Natural killer cell (primary cell): Measurements from ENCODE around the gene GNS. TPM values are rescaled to one million over a fixed set of nuclear protein-coding genes. Genes with fewer than 3 reads are reported as not detected.
"Not testable (repeated sequence)": the region's sequence is repeated elsewhere in the genome, so short reads cannot be mapped to it uniquely, and the experiment has no call there.

Experiments used
- ATAC-seq, 3 donors: fragments of 150-1000 bp in 2 of 3; fragments of 200-7000 bp in 1 of 3; cut with Tn5 transposase; 1 replicate in 1 of 3; 2 replicates in 2 of 3; pipeline ENCODE4 v1.10.0; 2021; ENCODE audit warnings: mild to moderate bottlenecking in 2 of 3, moderate library complexity in 2 of 3
- DNase-seq, 2 donors: peaks; one replicate each; pipeline versions ENCODE4 v3.0.0 to v3.0.0-alpha.2; 2013 to 2021; ENCODE audit warnings: mixed read lengths in 1 of 2
- H3K27ac ChIP-seq: one replicate; pipeline ENCODE4 v1.5.1; 2013; ENCODE audit warnings: mild to moderate bottlenecking, low read length
- H3K27me3 ChIP-seq: one replicate; pipeline ENCODE4 v1.6.1; 2013; ENCODE audit warnings: low read length; ENCODE audit not compliant: control insufficient read depth, insufficient read depth
- H3K36me3 ChIP-seq: one replicate; pipeline ENCODE4 v1.6.1; 2013; ENCODE audit warnings: low read length; ENCODE audit not compliant: control insufficient read depth, insufficient read depth
- H3K4me1 ChIP-seq: one replicate; pipeline ENCODE4 v1.6.1; 2013; ENCODE audit warnings: low read length; ENCODE audit not compliant: control insufficient read depth, insufficient read depth
- H3K4me3 ChIP-seq: one replicate; pipeline ENCODE4 v1.5.1; 2013; ENCODE audit warnings: low read length
- H3K9me3 ChIP-seq: one replicate; pipeline ENCODE4 v1.6.1; 2013; ENCODE audit warnings: low read length; ENCODE audit not compliant: control insufficient read depth, insufficient read depth
- H3K27ac Mint-ChIP-seq, 2 donors: one replicate each; pipeline ENCODE4 v1.8.0; 2022; ENCODE audit warnings: mild to moderate bottlenecking in 2 of 2, mixed read lengths in 2 of 2, moderate library complexity in 1 of 2
- H3K27me3 Mint-ChIP-seq, 2 donors: one replicate each; pipeline ENCODE4 v1.8.0; 2022; ENCODE audit warnings: low read depth in 2 of 2, mixed read lengths in 2 of 2
- H3K36me3 Mint-ChIP-seq: one replicate; pipeline ENCODE4 v1.8.0; 2022; ENCODE audit warnings: mixed read lengths
- H3K4me1 Mint-ChIP-seq, 2 donors: one replicate each; pipeline ENCODE4 v1.8.0; 2022; ENCODE audit warnings: mixed read lengths in 2 of 2
- H3K4me3 Mint-ChIP-seq: one replicate; pipeline ENCODE4 v1.8.0; 2022; ENCODE audit warnings: mild to moderate bottlenecking, moderate library complexity, mixed read lengths
- H3K9me3 Mint-ChIP-seq, 2 donors: one replicate each; pipeline ENCODE4 v1.8.0; 2022; ENCODE audit warnings: mixed read lengths in 2 of 2
- WGBS: methylation state at CpG from one replicate; pipeline ENCODE4 v1.1.7; 2013; ENCODE audit warnings: missing lambda C conversion rate; ENCODE audit not compliant: insufficient coverage; 5-methylcytosine and 5-hydroxymethylcytosine counted together
- intact Hi-C: fragments of 100-400 bp; cut with micrococcal nuclease; formaldehyde crosslinking; loops from one replicate; pipeline ENCODE4 v1.14.2; 2022
- total RNA-seq, 4 donors: library from RNA; stranded (reverse); fragments of 120-200 nt in 1 of 4; gene quantifications; one replicate each; pipeline versions ENCODE4 v1.2.3 to v1.2.4, GENCODE V29; 2013 to 2022
- TF ChIP-seq, protein P1 (sequence below): fragments of 200-600 bp; IDR thresholded peaks from one replicate; pipeline ENCODE4 v1.8.0; 2022; ENCODE audit warnings: antibody characterized with exemption

Gene GNS
- total RNA-seq, 3 donors from 2014 or later (not counting 1 experiment from before 2014, with no cell fraction given), result 51.9 to 73.9 (median 59.7) TPM

DNA sequence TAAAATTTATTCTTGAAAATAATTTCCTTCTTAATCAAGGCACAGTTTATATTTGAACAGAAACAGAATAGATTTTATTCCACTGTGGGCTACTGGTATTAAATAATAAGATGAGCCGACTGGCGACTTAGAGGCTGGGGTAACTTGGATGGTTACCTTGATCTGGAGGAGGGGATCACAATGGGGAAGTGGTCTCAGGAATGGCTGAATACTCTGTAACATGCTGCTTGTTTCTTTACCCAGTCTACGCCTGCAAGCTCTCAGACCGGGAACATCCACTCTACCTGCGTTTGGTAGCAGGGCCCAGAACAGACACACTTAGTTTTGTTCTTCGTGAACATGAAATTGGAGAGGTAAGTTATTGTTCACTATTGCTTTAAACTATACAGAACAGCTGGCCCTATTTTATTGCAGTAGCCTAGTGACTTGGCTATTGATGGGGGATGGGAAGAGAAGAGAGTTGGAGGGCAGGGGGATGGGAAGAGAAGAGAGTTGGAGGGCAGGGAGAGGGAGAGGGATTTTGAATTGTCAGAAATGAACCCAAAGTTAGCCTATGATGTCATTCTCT is 67.9 kb downstream of the GNS start:
- Mint-ChIP-seq H3K27ac (peak overlapping the region; percentile 41 to 61), H3K4me1 (peaks cover 48 to 56% of the 10 kb centered on the region in 2 donors), H3K4me3 (no peak overlapping the region), H3K27me3 (no peaks in the 10 kb centered on the region), H3K36me3 (peaks cover 7% of the 10 kb centered on the region), H3K9me3 (no peaks in the 10 kb centered on the region)
- Histone ChIP-seq H3K4me1 (peaks cover 32% of the 10 kb centered on the region), H3K27ac (no peak overlapping the region), H3K9me3 (no peaks in the 10 kb centered on the region), H3K36me3 (peaks cover 80% of the 10 kb centered on the region), H3K4me3 (no peak overlapping the region), H3K27me3 (no peaks in the 10 kb centered on the region)
- DNase-seq (no peak), ATAC-seq (no peak)
- TF ChIP-seq, protein P1, sequence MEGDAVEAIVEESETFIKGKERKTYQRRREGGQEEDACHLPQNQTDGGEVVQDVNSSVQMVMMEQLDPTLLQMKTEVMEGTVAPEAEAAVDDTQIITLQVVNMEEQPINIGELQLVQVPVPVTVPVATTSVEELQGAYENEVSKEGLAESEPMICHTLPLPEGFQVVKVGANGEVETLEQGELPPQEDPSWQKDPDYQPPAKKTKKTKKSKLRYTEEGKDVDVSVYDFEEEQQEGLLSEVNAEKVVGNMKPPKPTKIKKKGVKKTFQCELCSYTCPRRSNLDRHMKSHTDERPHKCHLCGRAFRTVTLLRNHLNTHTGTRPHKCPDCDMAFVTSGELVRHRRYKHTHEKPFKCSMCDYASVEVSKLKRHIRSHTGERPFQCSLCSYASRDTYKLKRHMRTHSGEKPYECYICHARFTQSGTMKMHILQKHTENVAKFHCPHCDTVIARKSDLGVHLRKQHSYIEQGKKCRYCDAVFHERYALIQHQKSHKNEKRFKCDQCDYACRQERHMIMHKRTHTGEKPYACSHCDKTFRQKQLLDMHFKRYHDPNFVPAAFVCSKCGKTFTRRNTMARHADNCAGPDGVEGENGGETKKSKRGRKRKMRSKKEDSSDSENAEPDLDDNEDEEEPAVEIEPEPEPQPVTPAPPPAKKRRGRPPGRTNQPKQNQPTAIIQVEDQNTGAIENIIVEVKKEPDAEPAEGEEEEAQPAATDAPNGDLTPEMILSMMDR, result no peak
- intact Hi-C loops, result no loop called here
- 92% methylated on average over 5 of the region's 6 CpGs for whole genome bisulfite sequencing

DNA sequence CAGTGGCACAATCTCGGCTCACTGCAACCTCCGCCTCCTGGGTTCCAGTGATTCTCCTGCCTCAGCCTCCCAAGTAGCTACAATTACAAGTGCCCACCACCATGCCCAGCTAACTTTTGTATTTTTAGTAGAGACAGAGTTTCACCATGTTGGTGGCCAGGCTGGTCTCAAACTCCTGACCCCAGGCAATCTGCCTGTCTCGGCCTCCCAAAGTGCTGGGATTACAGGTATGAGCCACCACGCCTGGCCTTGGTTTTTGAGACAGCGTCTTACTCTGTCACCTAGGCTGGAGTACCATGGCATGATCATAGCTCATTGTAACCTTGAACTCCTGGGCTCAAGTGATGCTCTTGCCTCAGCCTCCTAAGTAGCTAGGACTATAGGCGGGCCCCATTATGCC is 69.0 kb downstream of the GNS start:
- WGBS, result over 99% methylated on average over 6 of the region's 6 CpGs
- peaks cover 43 to 50% of the 10 kb centered on the region in 2 donors for H3K4me1 Mint-ChIP-seq

DNA sequence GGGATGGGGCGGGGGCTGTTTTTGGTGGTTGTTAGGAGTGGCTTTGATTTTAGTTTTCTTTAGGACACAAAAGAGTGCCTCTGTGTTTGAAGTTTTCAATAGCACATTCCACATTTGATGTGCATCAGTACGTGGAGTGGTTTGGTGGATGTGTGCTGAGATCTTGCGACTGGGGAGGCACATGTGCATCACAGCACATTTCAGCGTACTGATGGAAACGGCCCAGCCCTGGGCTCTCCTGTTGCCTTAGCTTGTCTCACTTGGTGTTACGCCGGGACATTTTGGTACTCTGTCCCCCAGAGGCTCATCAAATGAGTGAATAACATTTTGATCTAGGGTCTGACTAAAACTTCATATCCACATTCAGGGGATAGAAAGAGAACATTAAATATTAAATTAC is 70.5 kb downstream of the GNS start:
- Histone ChIP-seq H3K27ac (no peak overlapping the region), H3K4me3 (no peak overlapping the region), H3K36me3 (peaks cover 68% of the 10 kb centered on the region), H3K27me3 (no peaks in the 10 kb centered on the region), H3K9me3 (no peaks in the 10 kb centered on the region), H3K4me1 (peaks cover 41% of the 10 kb centered on the region)
- 82% methylated on average over 7 of the region's 7 CpGs for WGBS
- DNase-seq (peak in 1 of 2 donors; percentile 45), ATAC-seq (no peak)
- H3K27me3 Mint-ChIP-seq, result no peaks in the 10 kb centered on the region
- TF ChIP-seq, protein P1, result no peak
- H3K36me3 Mint-ChIP-seq, result no peaks in the 10 kb centered on the region
- H3K9me3 Mint-ChIP-seq, result peaks cover 0 to 2% of the 10 kb centered on the region in 2 donors
- H3K27ac Mint-ChIP-seq, result peak overlapping the region; percentile 76 to 79
- intact Hi-C loops, result no loop called here
- no peak overlapping the region for H3K4me3 Mint-ChIP-seq
- H3K4me1 Mint-ChIP-seq, result peaks cover 45 to 50% of the 10 kb centered on the region in 2 donors

More for the DNA sequence above, 69.0 kb downstream of the GNS start:
- H3K4me1 ChIP-seq, result peaks cover 34% of the 10 kb centered on the region
- H3K27ac Mint-ChIP-seq, result peak overlapping the region in 1 of 2 donors; percentile 79
- H3K36me3 ChIP-seq, result peaks cover 80% of the 10 kb centered on the region
- H3K4me3 ChIP-seq, H3K9me3 ChIP-seq, H3K27me3 ChIP-seq, H3K36me3 Mint-ChIP-seq, ATAC-seq, intact Hi-C loops, H3K27ac ChIP-seq, H3K27me3 Mint-ChIP-seq, H3K4me3 Mint-ChIP-seq, H3K9me3 Mint-ChIP-seq, DNase-seq: not testable (repeated sequence)

DNA sequence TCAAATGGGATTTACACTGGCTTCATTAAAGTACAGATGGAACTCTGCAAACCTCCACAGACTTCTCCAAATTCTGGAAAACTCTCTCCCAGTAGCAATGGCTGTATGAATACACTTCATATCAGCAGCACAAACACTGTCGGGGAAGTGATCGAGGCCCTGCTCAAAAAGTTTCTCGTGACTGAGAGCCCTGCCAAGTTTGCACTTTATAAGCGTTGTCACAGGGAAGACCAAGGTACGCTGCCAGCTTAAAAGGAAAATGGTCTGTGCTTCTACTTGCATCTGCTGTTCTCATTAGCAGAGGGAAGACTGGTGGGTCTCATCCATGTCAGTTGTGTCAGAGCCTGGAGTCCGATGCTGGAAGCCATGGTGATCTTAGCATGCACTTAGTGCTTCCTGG is 71.0 kb downstream of the GNS start:
- H3K36me3 Mint-ChIP-seq, result no peaks in the 10 kb centered on the region
- peaks cover 0 to 3% of the 10 kb centered on the region in 2 donors for H3K9me3 Mint-ChIP-seq
- H3K27me3 Mint-ChIP-seq, result no peaks in the 10 kb centered on the region
- TF ChIP-seq, protein P1, result no peak
- DNase-seq, result peak in 1 of 2 donors; percentile 48
- no peaks in the 10 kb centered on the region for H3K27me3 ChIP-seq
- H3K4me1 ChIP-seq, result peaks cover 41% of the 10 kb centered on the region
- no peak for ATAC-seq
- H3K27ac Mint-ChIP-seq, result peak overlapping the region; percentile 76 to 79
- peak overlapping the region; percentile 1 for H3K27ac ChIP-seq
- H3K9me3 ChIP-seq, result no peaks in the 10 kb centered on the region
- no peak overlapping the region for H3K4me3 Mint-ChIP-seq
- intact Hi-C loops, result no loop called here
- no peak overlapping the region for H3K4me3 ChIP-seq
- WGBS, result 91% methylated on average over 6 of the region's 6 CpGs
- H3K4me1 Mint-ChIP-seq, result peaks cover 47 to 53% of the 10 kb centered on the region in 2 donors
- peaks cover 63% of the 10 kb centered on the region for H3K36me3 ChIP-seq
